Kidney epithelial cell (primary cell): Measurements from ENCODE around the gene TRIM59. TPM values are rescaled to one million over a fixed set of nuclear protein-coding genes. Genes with fewer than 3 reads are reported as not detected.

ENCODE experiments used
- DNase-seq: peaks from one replicate; pipeline ENCODE4 v3.0.0-alpha.2; 2010; ENCODE audit warnings: low read depth
- H3K27me3 ChIP-seq: 2 replicates; pipeline ENCODE4 v1.6.0; 2011; ENCODE audit warnings: low read length; ENCODE audit not compliant: control insufficient read depth, insufficient read depth
- H3K36me3 ChIP-seq: 2 replicates; pipeline ENCODE4 v1.5.1; 2011; ENCODE audit warnings: low read length; ENCODE audit not compliant: control insufficient read depth, insufficient read depth
- H3K4me3 ChIP-seq: 2 replicates; pipeline ENCODE4 v1.5.1; 2011; ENCODE audit warnings: low read depth, mild to moderate bottlenecking, control low read depth, low read length
- CTCF ChIP-seq: IDR thresholded peaks from 2 replicates; pipeline ENCODE4 v1.5.1; 2011; ENCODE audit warnings: mild to moderate bottlenecking, moderate library complexity, low read length, control low read depth, inconsistent platforms; ENCODE audit not compliant: insufficient read depth, poor library complexity, severe bottlenecking
- total RNA-seq: library from RNA; depleted of rRNA; stranded (reverse); fragments of >200 nt; gene quantifications from 2 replicates; pipeline ENCODE4 v1.2.3, GENCODE V29; 2015

Gene TRIM59
- total RNA-seq, 1 donor from 2014 or later: 13.8 TPM

GRCh38 chr3:160401291-160402095 lies 48.1 kb downstream of the TRIM59 start:
- TF ChIP-seq CTCF: no peak
- H3K36me3 ChIP-seq: no peaks in the 10 kb centered on the region
- H3K27me3 ChIP-seq: no peaks in the 10 kb centered on the region
- H3K4me3 ChIP-seq: peak overlapping the region; percentile 73
- no peak for DNase-seq

DNA sequence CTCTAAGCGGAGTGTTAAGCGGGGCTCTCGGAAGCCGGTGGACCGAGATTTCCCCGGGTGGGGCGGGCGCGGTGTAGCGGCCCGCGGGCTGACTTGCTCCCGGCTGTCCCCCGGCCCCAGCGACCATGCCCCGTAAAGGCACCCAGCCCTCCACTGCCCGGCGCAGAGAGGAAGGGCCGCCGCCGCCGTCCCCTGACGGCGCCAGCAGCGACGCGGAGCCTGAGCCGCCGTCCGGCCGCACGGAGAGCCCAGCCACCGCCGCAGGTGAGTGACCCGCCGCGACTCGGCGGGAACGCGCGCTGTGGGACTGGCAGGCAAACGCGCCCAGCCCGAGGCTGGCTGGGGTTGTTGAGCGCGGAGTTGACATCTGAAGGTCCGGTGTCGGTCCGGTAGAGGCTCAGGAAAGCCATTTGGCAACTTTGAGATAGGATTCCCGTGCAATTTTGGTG lies 48.9 kb downstream of the TRIM59 start:
- no peaks in the 10 kb centered on the region for H3K27me3 ChIP-seq
- H3K36me3 ChIP-seq: no peaks in the 10 kb centered on the region
- peak overlapping the region; percentile 73 for H3K4me3 ChIP-seq
- no peak for TF ChIP-seq CTCF
- DNase-seq: no peak

GRCh38 chr3:160400030-160400701 lies 49.4 kb downstream of the TRIM59 start:
- no peak for DNase-seq
- no peaks in the 10 kb centered on the region for H3K36me3 ChIP-seq
- peak overlapping the region; percentile 73 for H3K4me3 ChIP-seq
- no peaks in the 10 kb centered on the region for H3K27me3 ChIP-seq
- TF ChIP-seq CTCF: no peak

DNA sequence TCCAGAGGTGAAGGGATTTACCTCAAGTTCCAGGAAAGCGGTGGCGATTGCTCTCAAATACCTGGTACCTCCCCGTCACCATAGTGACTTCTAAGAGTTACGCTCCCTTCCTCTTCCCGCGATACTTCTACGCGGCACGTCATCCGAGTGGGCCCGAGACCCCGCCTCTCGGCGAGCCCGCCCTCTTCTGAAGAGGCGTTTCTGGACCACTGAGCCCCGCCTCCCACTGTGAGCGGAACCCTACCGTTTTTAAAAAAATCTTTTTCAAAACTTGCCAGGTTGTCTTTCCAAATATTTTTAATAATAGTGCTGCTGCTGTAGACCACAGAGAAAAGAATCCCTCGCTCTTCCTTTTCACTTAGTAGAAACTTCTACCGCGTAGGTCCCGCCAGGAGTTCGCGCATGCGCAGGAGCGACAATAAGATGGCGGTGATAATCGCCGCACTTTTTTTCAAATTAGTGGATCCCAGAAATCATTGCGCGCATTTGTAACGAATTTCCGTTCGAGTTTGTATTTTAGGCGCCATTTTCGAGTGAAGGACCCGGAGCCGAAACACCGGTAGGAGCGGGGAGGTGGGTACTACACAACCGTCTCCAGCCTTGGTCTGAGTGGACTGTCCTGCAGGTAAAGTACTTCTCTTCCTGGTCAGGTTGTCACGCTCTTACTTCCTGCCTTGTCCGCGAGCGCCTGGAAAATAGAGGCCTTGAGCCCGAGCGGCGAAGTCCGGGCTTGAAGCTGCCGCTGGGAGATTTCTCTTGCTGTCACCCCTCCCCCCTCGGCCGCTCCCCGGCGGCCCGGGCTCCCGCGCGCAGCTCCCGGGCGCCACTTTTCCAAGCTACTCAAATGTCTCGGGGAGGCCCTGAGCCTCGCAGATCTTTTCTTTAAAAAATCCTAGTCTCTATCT lies 50.2 kb downstream of the TRIM59 start, which contains the start of the genes IFT80 and SMC4:
Gene IFT80 (minus strand): TSS at position 101 of the 905 bp plus-strand sequence. CDS start 14,625 bp downstream, outside the sequence.
Gene SMC4 (plus strand): TSS at position 526 of the 905 bp plus-strand sequence. CDS start 1,177 bp downstream, outside the sequence.
- peak; percentile 83 for DNase-seq
- no peaks in the 10 kb centered on the region for H3K27me3 ChIP-seq
- peak within 1 kb of the TSS; percentile 73 for H3K4me3 ChIP-seq
- H3K36me3 ChIP-seq: no peaks in the 10 kb centered on the region
- no peak for TF ChIP-seq CTCF

- no peak for TF ChIP-seq CTCF
- no peak for DNase-seq
- Histone ChIP-seq H3K4me3 (peak overlapping the region; percentile 73), H3K36me3 (no peaks in the 10 kb centered on the region), H3K27me3 (no peaks in the 10 kb centered on the region)
Measured at GRCh38 chr3:160398820-160399124, 50.8 kb downstream of the TRIM59 start.
